NCI-H2029 (cell line): Measurements from ENCODE around the gene LCNL1.

Experiments
- DNase-seq: peaks from one replicate; lab custom pipeline; 2025; lab: John Stamatoyannopoulos, UW

The LCNL1 gene

GRCh38 chr9:136947028-136947891, 35.5 kb upstream of the LCNL1 start:
- no peak for DNase-seq

GRCh38 chr9:136947955-136948510, 34.8 kb upstream of the LCNL1 start:
- no peak for DNase-seq

- no peak for DNase-seq
These were observed 33.5 kb upstream of the LCNL1 start for GRCh38 chr9:136949239-136949816.

GRCh38 chr9:136949817-136950655, 32.8 kb upstream of the LCNL1 start:
- peak; percentile 94 for DNase-seq

- DNase-seq = no peak
These were observed 32.0 kb upstream of the LCNL1 start for GRCh38 chr9:136950656-136951276.

GRCh38 chr9:136951541-136952320, 31.1 kb upstream of the LCNL1 start, which contains the start of gene LCN12:
Gene LCN12, plus strand, starts transcription at chr9:136952273. Its CDS starts 55 bp downstream, at chr9:136952328.
- no peak for DNase-seq

GRCh38 chr9:136952321-136952850, 30.4 kb upstream of the LCNL1 start:
- no peak for DNase-seq

- no peak for DNase-seq
These were observed 29.7 kb upstream of the LCNL1 start for GRCh38 chr9:136952876-136953770.

- DNase-seq = no peak
These were observed 29.0 kb upstream of the LCNL1 start for GRCh38 chr9:136953771-136954269.

- no peak for DNase-seq
These were observed 28.3 kb upstream of the LCNL1 start for GRCh38 chr9:136954270-136955083.

GRCh38 chr9:136955202-136955942, 27.4 kb upstream of the LCNL1 start:
- DNase-seq = no peak

- DNase-seq = no peak
These were observed 26.9 kb upstream of the LCNL1 start for GRCh38 chr9:136955943-136956335.

GRCh38 chr9:136956604-136957003, 26.2 kb upstream of the LCNL1 start:
- DNase-seq = no peak

- DNase-seq = no peak
These were observed 25.3 kb upstream of the LCNL1 start for GRCh38 chr9:136957461-136957860.

GRCh38 chr9:136957901-136958300, 24.9 kb upstream of the LCNL1 start:
- DNase-seq = no peak

- DNase-seq = no peak
These were observed 24.3 kb upstream of the LCNL1 start for GRCh38 chr9:136958473-136958872.

- DNase-seq = no peak
These were observed 23.6 kb upstream of the LCNL1 start for GRCh38 chr9:136958898-136959850.
